CD14-positive monocyte (primary cell): ENCODE data around the gene NATD1. TPM values are rescaled to one million over a fixed set of nuclear protein-coding genes. Genes with fewer than 3 reads are reported as not detected.
"Not testable (repeated sequence)": the region's sequence is repeated elsewhere in the genome, so short reads cannot be mapped to it uniquely, and the experiment has no call there.

Experiments used
- DNase-seq, 3 donors: peaks; one replicate each; pipeline ENCODE4 v3.0.0-alpha.2; 2011 to 2022
- H2AFZ ChIP-seq: 2 replicates; pipeline ENCODE4 v1.6.0; 2012; ENCODE audit warnings: mild to moderate bottlenecking, low read depth, low read length, inconsistent platforms; ENCODE audit not compliant: insufficient read depth, poor library complexity, severe bottlenecking
- H3K27ac ChIP-seq, 2 donors: 1 replicate in 1 of 2; 2 replicates in 1 of 2; pipeline ENCODE4 v1.5.1; 2012 to 2013; ENCODE audit warnings: low read length in 2 of 2, control low read depth in 1 of 2, inconsistent platforms in 1 of 2, low read depth in 1 of 2, mild to moderate bottlenecking in 1 of 2
- H3K27me3 ChIP-seq, 2 donors: one replicate each; pipeline versions ENCODE4 v1.6.0 to v1.6.1; 2011 to 2013; ENCODE audit warnings: low read length in 2 of 2; ENCODE audit not compliant: control insufficient read depth in 2 of 2, insufficient read depth in 2 of 2
- H3K36me3 ChIP-seq, 2 donors: replicated peaks in 1 of 2; 1 replicate in 1 of 2; 2 replicates in 1 of 2; pipeline versions ENCODE4 v1.5.1 to v1.6.1; 2012 to 2013; ENCODE audit warnings: low read length in 2 of 2, control low read depth in 1 of 2, inconsistent platforms in 1 of 2, mild to moderate bottlenecking in 1 of 2; ENCODE audit not compliant: insufficient read depth in 2 of 2, control insufficient read depth in 1 of 2
- H3K4me1 ChIP-seq, 2 donors: 1 replicate in 1 of 2; 2 replicates in 1 of 2; pipeline versions ENCODE4 v1.5.1 to v1.6.1; 2012 to 2013; ENCODE audit warnings: low read length in 2 of 2, control low read depth in 1 of 2, inconsistent platforms in 1 of 2, mild to moderate bottlenecking in 1 of 2, moderate library complexity in 1 of 2; ENCODE audit not compliant: insufficient read depth in 2 of 2, control insufficient read depth in 1 of 2
- H3K4me2 ChIP-seq: replicated peaks from 2 replicates; pipeline ENCODE3; 2012; ENCODE audit warnings: low read length, moderate library complexity, mild to moderate bottlenecking; ENCODE audit not compliant: poor library complexity, severe bottlenecking; ENCODE audit errors: extremely low read depth
- H3K4me3 ChIP-seq, 3 experiments: fragments of 200-600 bp in 1 of 3; sonication (generic) in 1 of 3; replicated peaks in 1 of 3; 1 replicate in 2 of 3; 2 replicates in 1 of 3; pipeline ENCODE4 v1.5.1; 2011 to 2013; ENCODE audit warnings: low read length in 3 of 3, mild to moderate bottlenecking in 3 of 3, control low read depth in 2 of 3, low read depth in 2 of 3, inconsistent platforms in 1 of 3, moderate library complexity in 1 of 3
- H3K79me2 ChIP-seq: 2 replicates; pipeline ENCODE4 v1.6.0; 2012; ENCODE audit warnings: mild to moderate bottlenecking, control low read depth, inconsistent platforms, low read length, moderate library complexity; ENCODE audit not compliant: insufficient read depth
- H3K9ac ChIP-seq: 2 replicates; pipeline ENCODE4 v1.6.0; 2017; ENCODE audit warnings: low read length, mild to moderate bottlenecking; ENCODE audit not compliant: insufficient read depth, poor library complexity, severe bottlenecking
- H3K9me3 ChIP-seq, 2 donors: replicated peaks in 1 of 2; 1 replicate in 1 of 2; 2 replicates in 1 of 2; pipeline versions ENCODE4 v1.5.1 to v1.6.1; 2012 to 2013; ENCODE audit warnings: low read length in 2 of 2, control low read depth in 1 of 2; ENCODE audit not compliant: control insufficient read depth in 1 of 2, insufficient read depth in 1 of 2
- H4K20me1 ChIP-seq: 2 replicates; pipeline ENCODE4 v1.6.0; 2012; ENCODE audit warnings: mild to moderate bottlenecking, low read length, control low read depth, moderate library complexity; ENCODE audit not compliant: insufficient read depth
- H3K27ac Mint-ChIP-seq, 7 donors: one replicate each; pipeline ENCODE4 v1.8.0; 2020; ENCODE audit warnings: mild to moderate bottlenecking in 7 of 7, mixed read lengths in 7 of 7, moderate library complexity in 6 of 7, inconsistent platforms in 2 of 7
- H3K27me3 Mint-ChIP-seq, 3 donors: one replicate each; pipeline ENCODE4 v1.8.0; 2021 to 2022; ENCODE audit warnings: low read depth in 3 of 3, mild to moderate bottlenecking in 3 of 3, mixed read lengths in 3 of 3, moderate library complexity in 3 of 3, inconsistent platforms in 1 of 3
- H3K36me3 Mint-ChIP-seq, 2 donors: one replicate each; pipeline ENCODE4 v1.8.0; 2020; ENCODE audit warnings: mixed read lengths in 2 of 2, inconsistent platforms in 1 of 2, mild to moderate bottlenecking in 1 of 2
- H3K4me1 Mint-ChIP-seq: one replicate; pipeline ENCODE4 v1.8.0; 2020; ENCODE audit warnings: mild to moderate bottlenecking, mixed read lengths
- H3K4me3 Mint-ChIP-seq, 2 donors: one replicate each; pipeline ENCODE4 v1.8.0; 2020; ENCODE audit warnings: mild to moderate bottlenecking in 2 of 2, mixed read lengths in 2 of 2, moderate library complexity in 1 of 2
- H3K9me3 Mint-ChIP-seq, 7 donors: one replicate each; pipeline ENCODE4 v1.8.0; 2020 to 2022; ENCODE audit warnings: mixed read lengths in 7 of 7, mild to moderate bottlenecking in 6 of 7, moderate library complexity in 6 of 7, inconsistent platforms in 2 of 7
- WGBS: methylation state at CpG from one replicate; pipeline ENCODE4 v1.1.5; 2013; ENCODE audit warnings: missing lambda C conversion rate; ENCODE audit not compliant: insufficient coverage; 5-methylcytosine and 5-hydroxymethylcytosine counted together
- intact Hi-C, 2 donors: fragments of 100-400 bp; cut with micrococcal nuclease; formaldehyde crosslinking; loops; one replicate each; pipeline versions ENCODE4 v1.15.0 to v1.15.1; 2023
- polyA plus RNA-seq, 3 donors: library from polyadenylated mRNA; depleted of rRNA in 1 of 3; unstranded in 2 of 3; stranded (reverse) in 1 of 3; fragments of 300-500 nt in 2 of 3; fragments of >200 nt in 1 of 3; fragmentation: Illumina TruSeq in 2 of 3; gene quantifications; 1 replicate in 2 of 3; 2 replicates in 1 of 3; pipeline ENCODE4 v1.2.3, GENCODE V29; 2012 to 2021
- TF ChIP-seq, protein P1 (sequence below): fragments of 200-600 bp; IDR thresholded peaks from one replicate; pipeline ENCODE4 v1.8.0; 2022; ENCODE audit warnings: antibody characterized with exemption, mild to moderate bottlenecking

The NATD1 gene
- polyA plus RNA-seq, 3 donors = 3.0 to 13.6 (median 3.8) TPM

DNA sequence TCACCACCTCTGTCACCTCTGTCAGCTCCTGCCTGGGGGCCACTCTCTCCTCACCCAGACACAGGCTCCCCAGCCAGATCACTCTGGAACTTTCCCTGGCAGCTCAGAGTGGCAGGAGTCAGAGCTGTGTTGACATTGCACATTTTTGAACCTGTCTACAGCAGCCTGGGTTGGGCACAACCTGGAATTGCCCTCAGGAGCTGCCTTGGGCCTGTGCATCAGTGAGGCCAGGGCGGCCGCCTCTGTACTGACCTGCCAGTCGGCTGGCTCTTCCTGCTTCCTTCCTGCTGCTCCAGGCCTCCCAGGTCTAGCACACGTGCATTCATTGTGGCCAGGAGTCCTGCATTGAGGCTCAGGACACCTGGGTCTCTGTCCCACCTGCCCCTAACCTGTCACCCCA is 25.1 kb downstream of the NATD1 start:
- Histone ChIP-seq H3K4me2 (no peak overlapping the region), H3K4me3 (no peak overlapping the region), H3K9ac (no peak overlapping the region), H3K9me3 (peaks cover 8 to 12% of the 10 kb centered on the region in 2 donors), H3K27ac (no peak overlapping the region), H3K4me1 (peaks cover 12 to 20% of the 10 kb centered on the region in 2 donors), H3K79me2 (no peaks in the 10 kb centered on the region), H3K36me3 (peaks cover 0 to 5% of the 10 kb centered on the region in 2 donors), H4K20me1 (no peaks in the 10 kb centered on the region), H2AFZ (no peak overlapping the region), H3K27me3 (no peaks in the 10 kb centered on the region)
- Mint-ChIP-seq H3K27me3 (peaks cover 0 to 5% (median 3%) of the 10 kb centered on the region in 3 donors), H3K9me3 (peaks cover 4 to 20% (median 11%) of the 10 kb centered on the region in 7 donors), H3K36me3 (peaks cover 9% of the 10 kb centered on the region in 2 donors), H3K4me3 (no peak overlapping the region), H3K4me1 (peaks cover 24% of the 10 kb centered on the region), H3K27ac (no peak overlapping the region)
- intact Hi-C loops = no loop called here
- TF ChIP-seq, protein P1, sequence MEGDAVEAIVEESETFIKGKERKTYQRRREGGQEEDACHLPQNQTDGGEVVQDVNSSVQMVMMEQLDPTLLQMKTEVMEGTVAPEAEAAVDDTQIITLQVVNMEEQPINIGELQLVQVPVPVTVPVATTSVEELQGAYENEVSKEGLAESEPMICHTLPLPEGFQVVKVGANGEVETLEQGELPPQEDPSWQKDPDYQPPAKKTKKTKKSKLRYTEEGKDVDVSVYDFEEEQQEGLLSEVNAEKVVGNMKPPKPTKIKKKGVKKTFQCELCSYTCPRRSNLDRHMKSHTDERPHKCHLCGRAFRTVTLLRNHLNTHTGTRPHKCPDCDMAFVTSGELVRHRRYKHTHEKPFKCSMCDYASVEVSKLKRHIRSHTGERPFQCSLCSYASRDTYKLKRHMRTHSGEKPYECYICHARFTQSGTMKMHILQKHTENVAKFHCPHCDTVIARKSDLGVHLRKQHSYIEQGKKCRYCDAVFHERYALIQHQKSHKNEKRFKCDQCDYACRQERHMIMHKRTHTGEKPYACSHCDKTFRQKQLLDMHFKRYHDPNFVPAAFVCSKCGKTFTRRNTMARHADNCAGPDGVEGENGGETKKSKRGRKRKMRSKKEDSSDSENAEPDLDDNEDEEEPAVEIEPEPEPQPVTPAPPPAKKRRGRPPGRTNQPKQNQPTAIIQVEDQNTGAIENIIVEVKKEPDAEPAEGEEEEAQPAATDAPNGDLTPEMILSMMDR = no peak
- no peak for DNase-seq
- WGBS = 69% methylated on average over 4 of the region's 4 CpGs

DNA sequence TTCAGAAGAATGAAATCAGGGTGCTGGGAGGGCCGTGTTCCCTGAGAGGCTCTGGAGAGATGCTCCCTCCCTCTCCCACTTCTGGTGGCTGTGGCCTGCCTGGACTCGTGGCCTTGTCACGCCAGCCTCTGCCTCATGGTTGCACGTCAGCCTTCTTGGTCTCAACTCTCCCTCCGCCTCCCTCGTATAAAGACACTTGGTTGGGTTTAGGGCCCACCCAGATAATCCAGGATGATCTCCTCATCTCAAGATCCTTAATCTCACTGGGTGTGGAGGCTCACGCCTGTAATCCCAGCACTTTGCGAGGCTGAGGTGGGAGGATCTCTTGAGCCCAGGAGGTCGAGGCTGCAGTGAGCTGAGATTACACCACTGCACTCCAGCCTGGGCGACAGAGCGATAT is 25.9 kb downstream of the NATD1 start:
- H3K27me3 Mint-ChIP-seq, H2AFZ ChIP-seq, H4K20me1 ChIP-seq, H3K27me3 ChIP-seq, H3K9me3 ChIP-seq, H3K79me2 ChIP-seq, H3K4me3 ChIP-seq, H3K9ac ChIP-seq, intact Hi-C loops, H3K4me3 Mint-ChIP-seq, H3K27ac ChIP-seq, H3K4me2 ChIP-seq, DNase-seq: not testable (repeated sequence)
- Mint-ChIP-seq H3K36me3 (peaks cover 15 to 18% of the 10 kb centered on the region in 2 donors), H3K4me1 (peaks cover 24% of the 10 kb centered on the region), H3K9me3 (peaks cover 4 to 17% (median 7%) of the 10 kb centered on the region in 7 donors), H3K27ac (peak overlapping the region in 1 of 7 donors; percentile 38)
- Histone ChIP-seq H3K4me1 (peaks cover 12 to 20% of the 10 kb centered on the region in 2 donors), H3K36me3 (peaks cover 0 to 13% of the 10 kb centered on the region in 2 donors)
- 87% methylated on average over 5 of the region's 11 CpGs for WGBS
